Measurements from ENCODE around the gene BMS1. TPM values are rescaled to one million over a fixed set of nuclear protein-coding genes. Genes with fewer than 3 reads are reported as not detected.

BMS1 gene
- total and polyA plus RNA-seq, 2 of the 4 experiments (the other 2 are of a cell fraction): 7.5 to 22.9 TPM

- H3K18ac ChIP-seq (ENCODE audit: low read depth, low read length): no peak overlapping the region
- TF ChIP-seq FOS (IDR thresholded peaks at IDR 0.05; ENCODE audit: low read depth, low read length) (no peak), MXI1 (IDR thresholded peaks at IDR 0.05; ENCODE audit: borderline replicate concordance, low read depth, low read length) (no peak), MAZ (IDR thresholded peaks at IDR 0.05; ENCODE audit: borderline replicate concordance, low read depth, low read length) (no peak), MAFK (IDR thresholded peaks at IDR 0.05; ENCODE audit: low read depth, low read length) (no peak), SMC3 (IDR thresholded peaks at IDR 0.05; ENCODE audit: low read depth, low read length) (no peak), CHD1 (IDR thresholded peaks at IDR 0.05; ENCODE audit: low read depth, low read length) (no peak), BHLHE40 (IDR thresholded peaks at IDR 0.05; ENCODE audit: low read depth, low read length) (no peak)
- H3K4me1 ChIP-seq (ENCODE audit: control insufficient read depth, insufficient read depth, low read length): no peaks in the 10 kb centered on the region
- 63% methylated on average over 2 of the region's 4 CpGs; no CpG with 5 or more reads in 1 of the 2 experiments for WGBS, 2 experiments (ENCODE audit: extremely low coverage in 2 of 2, insufficient read length in 1 of 2)
- H3K27me3 ChIP-seq (ENCODE audit: control insufficient read depth, insufficient read depth, low read length): no peaks in the 10 kb centered on the region
- no peak overlapping the region for H3K14ac ChIP-seq (replicated peaks; ENCODE audit: low read depth, low read length)
- H2BK120ac ChIP-seq (ENCODE audit: low read depth, low read length): no peak overlapping the region
- H3K9me3 ChIP-seq (ENCODE audit: control insufficient read depth, insufficient read depth, low read length): no peaks in the 10 kb centered on the region
- no TSS peak for BruUV-seq (replicated peaks)
- H4K8ac ChIP-seq (ENCODE audit: low read depth in 2 of 2, low read length in 2 of 2): no peak overlapping the region
- H2BK5ac ChIP-seq (ENCODE audit: low read depth, low read length, poor library complexity, severe bottlenecking): no peak overlapping the region
- H2BK15ac ChIP-seq (ENCODE audit: low read depth, low read length): no peak overlapping the region
- H3K36me3 ChIP-seq (ENCODE audit: control insufficient read depth, insufficient read depth, low read length): peaks cover 4% of the 10 kb centered on the region
- no peak overlapping the region for H3K4me2 ChIP-seq (ENCODE audit: low read depth, low read length)
- H3K9ac ChIP-seq (ENCODE audit: low read depth, low read length): no peak overlapping the region
- peaks cover 0 to 5% of the 10 kb centered on the region in 2 experiments; a peak in 1 of 4 replicates for H3K79me1 ChIP-seq (ENCODE audit: low read depth in 1 of 2, low read length in 2 of 2)
- H4K91ac ChIP-seq (ENCODE audit: insufficient read depth, low read depth, low read length): no peak overlapping the region
- H2AFZ ChIP-seq (replicated peaks; ENCODE audit: low read length, poor library complexity): no peak overlapping the region
- no peaks in the 10 kb centered on the region for H4K20me1 ChIP-seq (ENCODE audit: insufficient read depth, low read length)
- no peak for DNase-seq
- no peak overlapping the region for H2AK5ac ChIP-seq (ENCODE audit: low read depth, low read length)
- H3K56ac ChIP-seq (ENCODE audit: extremely low read depth, insufficient read depth, low read length): no peak overlapping the region
- no peak overlapping the region for H3K4ac ChIP-seq (ENCODE audit: low read depth, low read length)
- no peak overlapping the region for H3K4me3 ChIP-seq (ENCODE audit: insufficient read depth, low read depth, low read length)
- in situ Hi-C loops (cut with MboI; ENCODE audit: low sequenced_read_pairs) (no loop called here), dilution Hi-C loops (cut with HindIII; ENCODE audit: low sequenced_read_pairs, unreplicated experiment) (no loop called here), intact Hi-C loops (cut with micrococcal nuclease) (loop anchor here (10.0 kb wide), 1 partner anchor 146 kb away; the partner anchor contains the start of gene ZNF33B)
- ATAC-seq (ENCODE audit: low read depth): no peak
- no peaks in the 10 kb centered on the region for H3K9me1 ChIP-seq (ENCODE audit: insufficient read depth, low read length)
- H4K5ac ChIP-seq (ENCODE audit: low read depth, low read length): no peak overlapping the region
- CTCF ChIA-PET: no interaction called here
- H2AK9ac ChIP-seq (replicated peaks; ENCODE audit: low read depth, low read length, poor library complexity): no peak overlapping the region
- H3K23ac ChIP-seq (ENCODE audit: low read depth, low read length): no peak overlapping the region
- no peak overlapping the region for H2BK20ac ChIP-seq (ENCODE audit: low read depth, low read length)
- POLR2A ChIA-PET (ENCODE audit: unreplicated experiment): no interaction called here
- no peak overlapping the region for H3K27ac ChIP-seq (ENCODE audit: insufficient read depth, low read length)
These were observed 2.1 kb upstream of the BMS1 start for GRCh38 chr10:42780456-42780855.

All from IMR-90 (cell line).